ENCODE data around the gene PELI2.

PELI2 gene

DNA sequence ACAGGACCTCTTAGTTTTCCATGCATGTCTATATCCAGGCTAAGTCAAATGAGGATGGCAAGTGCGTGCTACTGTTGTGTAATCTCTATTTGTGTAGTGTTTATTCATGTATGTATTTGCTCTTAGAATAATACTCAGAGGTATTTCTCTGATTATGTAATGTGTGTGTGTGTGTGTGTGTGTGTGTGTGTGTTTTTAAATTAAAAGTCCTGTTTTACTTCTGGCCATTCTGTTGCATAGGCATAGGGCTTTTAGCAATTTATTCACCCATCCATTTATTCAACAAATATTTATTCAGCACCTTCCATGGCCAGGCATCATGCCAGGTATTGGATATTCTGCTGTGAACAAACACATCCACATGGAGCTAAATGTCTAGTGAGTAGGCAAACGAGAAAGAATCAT lies 63.5 kb downstream of the PELI2 start:
- Histone ChIP-seq H3K36me3 (ENCODE audit: insufficient read depth) (no peaks in the 10 kb centered on the region), H2AFZ (ENCODE audit: low read depth) (no peak overlapping the region), H3K27me3 (ENCODE audit: insufficient read depth, low read depth) (no peaks in the 10 kb centered on the region), H3K4me2 (no peak overlapping the region), H3K4me3 (IDR thresholded peaks at IDR 0.05; ENCODE audit: insufficient read depth, low read depth, low read length) (no peak overlapping the region), H3K27ac (no peak overlapping the region), H3K9ac (no peak overlapping the region), H3K4me1 (ENCODE audit: low read depth, poor library complexity, severe bottlenecking) (peaks cover 11% of the 10 kb centered on the region), H4K20me1 (ENCODE audit: insufficient read depth) (no peaks in the 10 kb centered on the region), H3K79me2 (ENCODE audit: insufficient read depth, low read depth) (no peaks in the 10 kb centered on the region)
- TF ChIP-seq, protein P1, sequence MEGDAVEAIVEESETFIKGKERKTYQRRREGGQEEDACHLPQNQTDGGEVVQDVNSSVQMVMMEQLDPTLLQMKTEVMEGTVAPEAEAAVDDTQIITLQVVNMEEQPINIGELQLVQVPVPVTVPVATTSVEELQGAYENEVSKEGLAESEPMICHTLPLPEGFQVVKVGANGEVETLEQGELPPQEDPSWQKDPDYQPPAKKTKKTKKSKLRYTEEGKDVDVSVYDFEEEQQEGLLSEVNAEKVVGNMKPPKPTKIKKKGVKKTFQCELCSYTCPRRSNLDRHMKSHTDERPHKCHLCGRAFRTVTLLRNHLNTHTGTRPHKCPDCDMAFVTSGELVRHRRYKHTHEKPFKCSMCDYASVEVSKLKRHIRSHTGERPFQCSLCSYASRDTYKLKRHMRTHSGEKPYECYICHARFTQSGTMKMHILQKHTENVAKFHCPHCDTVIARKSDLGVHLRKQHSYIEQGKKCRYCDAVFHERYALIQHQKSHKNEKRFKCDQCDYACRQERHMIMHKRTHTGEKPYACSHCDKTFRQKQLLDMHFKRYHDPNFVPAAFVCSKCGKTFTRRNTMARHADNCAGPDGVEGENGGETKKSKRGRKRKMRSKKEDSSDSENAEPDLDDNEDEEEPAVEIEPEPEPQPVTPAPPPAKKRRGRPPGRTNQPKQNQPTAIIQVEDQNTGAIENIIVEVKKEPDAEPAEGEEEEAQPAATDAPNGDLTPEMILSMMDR (conservative IDR thresholded peaks at IDR 0.05; ENCODE audit: low read depth, low read length), result no peak

DNA sequence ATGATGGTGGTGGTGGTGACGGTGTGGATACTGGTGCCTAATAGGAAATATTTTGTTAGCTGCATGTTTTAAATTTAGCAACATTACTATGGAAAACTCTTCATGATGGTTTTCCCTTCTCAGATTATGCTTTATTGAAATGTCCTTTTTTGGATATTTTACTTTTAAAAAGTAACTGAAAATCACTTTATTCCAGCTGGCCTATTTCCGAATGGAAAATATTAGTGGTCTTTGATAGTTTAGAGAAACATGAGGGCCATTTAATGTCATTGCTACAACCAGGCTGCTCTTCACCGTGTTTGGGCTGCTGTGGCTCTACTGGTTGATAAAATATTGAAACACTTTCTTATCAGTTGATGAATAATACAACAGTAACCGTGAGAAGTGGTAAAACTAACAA lies 64.2 kb downstream of the PELI2 start:
- Histone ChIP-seq H2AFZ (ENCODE audit: low read depth) (no peak overlapping the region), H3K4me3 (IDR thresholded peaks at IDR 0.05; ENCODE audit: insufficient read depth, low read depth, low read length) (no peak overlapping the region), H4K20me1 (ENCODE audit: insufficient read depth) (no peaks in the 10 kb centered on the region), H3K36me3 (ENCODE audit: insufficient read depth) (no peaks in the 10 kb centered on the region), H3K27me3 (ENCODE audit: insufficient read depth, low read depth) (no peaks in the 10 kb centered on the region), H3K4me1 (ENCODE audit: low read depth, poor library complexity, severe bottlenecking) (peaks cover 11% of the 10 kb centered on the region), H3K9ac (no peak overlapping the region), H3K27ac (no peak overlapping the region), H3K79me2 (ENCODE audit: insufficient read depth, low read depth) (no peaks in the 10 kb centered on the region), H3K4me2 (no peak overlapping the region)
- TF ChIP-seq, protein P1 (conservative IDR thresholded peaks at IDR 0.05; ENCODE audit: low read depth, low read length), result no peak

DNA sequence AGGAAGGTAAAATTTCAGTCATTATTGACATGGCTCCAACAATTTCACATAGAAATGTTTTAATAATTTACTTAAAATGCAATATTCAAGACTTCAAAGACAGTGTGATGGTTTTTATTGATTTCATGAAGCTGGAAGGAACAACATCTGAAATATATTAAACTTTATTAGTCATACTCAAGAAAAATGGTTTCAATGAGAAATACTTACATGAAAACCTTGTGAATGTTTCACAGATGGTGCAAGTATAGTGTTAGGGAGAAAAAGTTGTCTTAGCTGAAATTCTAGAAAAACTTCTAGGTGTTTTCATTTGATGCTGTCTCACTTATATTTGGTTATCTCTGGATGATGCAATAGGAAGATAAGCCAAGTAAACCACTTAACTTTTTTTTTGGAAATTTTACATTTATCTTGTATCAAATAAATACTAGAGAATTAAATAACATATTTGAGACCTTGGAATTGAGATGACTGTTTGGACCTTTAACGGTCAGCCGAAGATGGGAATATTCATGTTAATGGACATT lies 65.5 kb downstream of the PELI2 start:
- H4K20me1 ChIP-seq (ENCODE audit: insufficient read depth), result no peaks in the 10 kb centered on the region
- no peak overlapping the region for H3K9ac ChIP-seq
- no peak overlapping the region for H2AFZ ChIP-seq (ENCODE audit: low read depth)
- TF ChIP-seq, protein P1 (conservative IDR thresholded peaks at IDR 0.05; ENCODE audit: low read depth, low read length), result no peak
- no peak overlapping the region for H3K4me3 ChIP-seq (IDR thresholded peaks at IDR 0.05; ENCODE audit: insufficient read depth, low read depth, low read length)
- no peak overlapping the region for H3K27ac ChIP-seq
- H3K4me1 ChIP-seq (ENCODE audit: low read depth, poor library complexity, severe bottlenecking), result peaks cover 11% of the 10 kb centered on the region
- H3K4me2 ChIP-seq, result no peak overlapping the region
- no peaks in the 10 kb centered on the region for H3K36me3 ChIP-seq (ENCODE audit: insufficient read depth)
- H3K79me2 ChIP-seq (ENCODE audit: insufficient read depth, low read depth), result no peaks in the 10 kb centered on the region
- no peaks in the 10 kb centered on the region for H3K27me3 ChIP-seq (ENCODE audit: insufficient read depth, low read depth)

DNA sequence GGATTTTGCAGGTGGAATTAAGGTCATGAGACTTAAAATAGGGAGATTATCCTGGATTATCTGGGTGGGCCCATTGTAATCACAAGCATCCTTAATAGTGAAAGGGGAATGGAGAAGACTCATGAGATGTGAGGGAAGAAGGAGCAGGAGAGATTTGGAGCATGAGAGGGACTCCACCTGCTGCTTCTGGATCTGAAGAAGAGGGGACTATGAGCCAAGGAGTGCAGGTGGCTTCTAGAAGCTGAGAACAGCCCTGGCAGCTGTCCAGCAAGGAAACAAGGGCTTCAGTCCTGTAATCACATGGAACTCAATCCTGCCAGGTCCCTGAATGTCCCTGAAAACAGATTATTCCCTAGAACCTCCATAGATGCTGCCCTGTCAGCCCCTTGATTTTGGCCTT lies 67.8 kb downstream of the PELI2 start:
- Histone ChIP-seq H3K27me3 (ENCODE audit: insufficient read depth, low read depth) (no peaks in the 10 kb centered on the region), H3K36me3 (ENCODE audit: insufficient read depth) (no peaks in the 10 kb centered on the region), H3K4me3 (IDR thresholded peaks at IDR 0.05; ENCODE audit: insufficient read depth, low read depth, low read length) (no peak overlapping the region), H3K4me1 (ENCODE audit: low read depth, poor library complexity, severe bottlenecking) (peaks cover 11% of the 10 kb centered on the region), H3K9ac (no peak overlapping the region), H4K20me1 (ENCODE audit: insufficient read depth) (no peaks in the 10 kb centered on the region), H3K27ac (no peak overlapping the region), H3K79me2 (ENCODE audit: insufficient read depth, low read depth) (no peaks in the 10 kb centered on the region), H3K4me2 (no peak overlapping the region), H2AFZ (ENCODE audit: low read depth) (no peak overlapping the region)
- TF ChIP-seq, protein P1 (conservative IDR thresholded peaks at IDR 0.05; ENCODE audit: low read depth, low read length), result no peak
